SU-DHL-6 (cell line): Measurements from ENCODE around the gene MFAP5.
"Not testable (repeated sequence)": the region's sequence is repeated elsewhere in the genome, so short reads cannot be mapped to it uniquely, and the experiment has no call there.

Experiments used
- H2AFZ ChIP-seq: fragments of 200-600 bp; sonication (generic); 2 replicates; pipeline ENCODE4 v1.6.1; 2014; ENCODE audit warnings: low read depth, mild to moderate bottlenecking, moderate library complexity, mixed read lengths, antibody characterized with exemption, low read length; ENCODE audit not compliant: severe bottlenecking
- H3F3A ChIP-seq: fragments of 200-600 bp; shearing (Covaris generic); 2 replicates; pipeline ENCODE4 v1.6.0; 2016; ENCODE audit warnings: antibody characterized with exemption, mild to moderate bottlenecking; ENCODE audit not compliant: insufficient read depth
- H3K27ac ChIP-seq: fragments of 200-600 bp; sonication (generic); 2 replicates; pipeline ENCODE4 v1.5.1; 2016; ENCODE audit warnings: low read depth, mild to moderate bottlenecking, low read length, moderate library complexity, mixed read lengths
- H3K27me3 ChIP-seq: fragments of 200-600 bp; sonication (generic), shearing (Covaris generic); 2 replicates; pipeline ENCODE4 v1.6.0; 2014; ENCODE audit warnings: mild to moderate bottlenecking, low read length
- H3K36me3 ChIP-seq: fragments of 200-600 bp; sonication (generic); 2 replicates; pipeline ENCODE4 v1.6.1; 2014; ENCODE audit warnings: mild to moderate bottlenecking, low read length, mixed read lengths
- H3K4me2 ChIP-seq: fragments of 300-600, 200-600 bp; shearing (Covaris generic), sonication (generic); 2 replicates; pipeline ENCODE4 v1.6.0; 2014; ENCODE audit warnings: low read length, low read depth, mild to moderate bottlenecking; ENCODE audit not compliant: poor library complexity, severe bottlenecking
- H3K4me3 ChIP-seq: fragments of 200-600 bp; sonication (generic); 2 replicates; pipeline ENCODE4 v1.5.1; 2014; ENCODE audit warnings: antibody characterized with exemption, low read length, mild to moderate bottlenecking, mixed read lengths; ENCODE audit not compliant: insufficient read depth, poor library complexity, severe bottlenecking
- H3K79me2 ChIP-seq: fragments of 200-600 bp; sonication (generic); 2 replicates; pipeline ENCODE4 v1.6.1; 2014; ENCODE audit warnings: mild to moderate bottlenecking, low read length, moderate library complexity; ENCODE audit not compliant: insufficient read depth
- H3K9ac ChIP-seq: fragments of 200-600 bp; sonication (generic); 2 replicates; pipeline ENCODE4 v1.7.0; 2014; ENCODE audit warnings: mild to moderate bottlenecking, low read length
- H3K9me2 ChIP-seq: fragments of 200-600 bp; sonication (generic); replicated peaks from 2 replicates; pipeline ENCODE4 v1.6.1; 2014; ENCODE audit warnings: low read length; ENCODE audit not compliant: insufficient read depth
- H3K9me3 ChIP-seq: fragments of 200-600 bp; sonication (generic); 2 replicates; pipeline ENCODE4 v1.6.1; 2014; ENCODE audit warnings: low read length, mixed read lengths; ENCODE audit not compliant: insufficient read depth
- H4K20me1 ChIP-seq: fragments of 200-600 bp; sonication (generic); 2 replicates; pipeline ENCODE4 v1.6.1; 2014; ENCODE audit warnings: low read depth, mild to moderate bottlenecking, antibody characterized with exemption, low read length, moderate library complexity, mixed read lengths
- EZH2phosphoT487 ChIP-seq: fragments of 200-600 bp; sonication (generic), shearing (Covaris generic); conservative IDR thresholded peaks from 2 replicates; pipeline ENCODE4 v1.6.1; 2018; ENCODE audit warnings: mild to moderate bottlenecking, antibody characterized with exemption, low read length, moderate library complexity, mixed read lengths
- TF ChIP-seq, protein P1 (sequence below): fragments of 200-600 bp; sonication (generic); IDR thresholded peaks from one replicate; pipeline ENCODE4 v1.5.1; 2017; ENCODE audit warnings: antibody characterized with exemption, mild to moderate bottlenecking, low read length, moderate library complexity; ENCODE audit not compliant: insufficient read depth, poor library complexity, severe bottlenecking

MFAP5 gene

DNA sequence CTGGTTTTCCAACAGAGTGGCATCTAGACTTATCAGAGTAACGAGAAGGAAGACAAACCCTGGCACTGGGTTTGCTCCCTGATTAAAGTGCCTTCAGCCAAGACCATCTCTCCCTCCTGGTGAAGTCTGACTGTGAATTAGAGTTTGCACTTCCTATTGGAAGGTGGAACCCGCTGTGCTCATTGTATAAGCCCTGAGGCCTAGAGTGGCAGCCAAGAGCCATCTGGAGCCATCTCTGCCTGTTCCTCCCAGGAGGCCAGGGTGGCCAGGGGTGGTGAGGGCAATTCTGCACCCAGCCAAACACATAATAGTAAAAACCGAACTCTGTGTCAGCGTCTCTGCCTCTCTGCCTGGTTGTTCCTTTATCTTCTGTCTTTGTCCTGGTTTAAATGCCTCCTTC, 25.0 kb downstream of the MFAP5 start:
- Histone ChIP-seq H3K27ac (peak overlapping the region; percentile 61), H3K27me3 (no peaks in the 10 kb centered on the region), H4K20me1 (no peaks in the 10 kb centered on the region), H3K36me3 (no peaks in the 10 kb centered on the region), H3K9me3 (no peaks in the 10 kb centered on the region), H3K9me2 (no peaks in the 10 kb centered on the region), H3K4me3 (no peak overlapping the region), H3K9ac (peak overlapping the region; percentile 28), H3F3A (no peaks in the 10 kb centered on the region), H3K4me2 (peak overlapping the region; percentile 27), H3K79me2 (no peaks in the 10 kb centered on the region), H2AFZ (peak overlapping the region; percentile 46)
- TF ChIP-seq EZH2phosphoT487: no peak
- TF ChIP-seq, protein P1, sequence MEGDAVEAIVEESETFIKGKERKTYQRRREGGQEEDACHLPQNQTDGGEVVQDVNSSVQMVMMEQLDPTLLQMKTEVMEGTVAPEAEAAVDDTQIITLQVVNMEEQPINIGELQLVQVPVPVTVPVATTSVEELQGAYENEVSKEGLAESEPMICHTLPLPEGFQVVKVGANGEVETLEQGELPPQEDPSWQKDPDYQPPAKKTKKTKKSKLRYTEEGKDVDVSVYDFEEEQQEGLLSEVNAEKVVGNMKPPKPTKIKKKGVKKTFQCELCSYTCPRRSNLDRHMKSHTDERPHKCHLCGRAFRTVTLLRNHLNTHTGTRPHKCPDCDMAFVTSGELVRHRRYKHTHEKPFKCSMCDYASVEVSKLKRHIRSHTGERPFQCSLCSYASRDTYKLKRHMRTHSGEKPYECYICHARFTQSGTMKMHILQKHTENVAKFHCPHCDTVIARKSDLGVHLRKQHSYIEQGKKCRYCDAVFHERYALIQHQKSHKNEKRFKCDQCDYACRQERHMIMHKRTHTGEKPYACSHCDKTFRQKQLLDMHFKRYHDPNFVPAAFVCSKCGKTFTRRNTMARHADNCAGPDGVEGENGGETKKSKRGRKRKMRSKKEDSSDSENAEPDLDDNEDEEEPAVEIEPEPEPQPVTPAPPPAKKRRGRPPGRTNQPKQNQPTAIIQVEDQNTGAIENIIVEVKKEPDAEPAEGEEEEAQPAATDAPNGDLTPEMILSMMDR: no peak

DNA sequence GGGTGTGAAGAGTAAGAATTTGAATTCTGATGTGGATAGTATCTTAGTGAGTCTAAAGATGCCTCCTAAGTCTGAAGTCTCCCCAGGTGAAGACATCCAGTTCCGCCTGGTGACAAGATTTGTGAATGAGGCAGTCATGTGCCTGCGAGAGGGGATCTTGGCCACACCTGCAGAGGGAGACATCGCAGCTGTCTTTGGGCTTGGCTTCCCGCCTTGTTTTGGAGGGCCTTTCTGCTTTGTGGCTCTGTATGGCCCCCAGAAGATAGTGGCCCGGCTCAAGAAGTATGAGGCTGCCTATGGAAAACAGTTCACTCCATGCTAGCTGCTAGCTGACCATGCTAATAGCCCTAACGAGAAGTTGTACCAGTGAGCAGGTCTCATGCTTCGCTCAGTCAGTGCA, 25.4 kb downstream of the MFAP5 start:
- peak overlapping the region; percentile 28; the same call in 1 of the 2 replicates for H3K9ac ChIP-seq
- no peaks in the 10 kb centered on the region for H3K9me3 ChIP-seq
- H3K79me2 ChIP-seq: no peaks in the 10 kb centered on the region
- H3K27me3 ChIP-seq: no peaks in the 10 kb centered on the region
- H3K4me2 ChIP-seq: peak overlapping the region; percentile 27
- H3F3A ChIP-seq: no peaks in the 10 kb centered on the region
- no peaks in the 10 kb centered on the region for H3K9me2 ChIP-seq
- no peaks in the 10 kb centered on the region for H3K36me3 ChIP-seq
- no peak overlapping the region for H3K4me3 ChIP-seq
- peak overlapping the region; percentile 26 for H2AFZ ChIP-seq
- TF ChIP-seq EZH2phosphoT487: no peak
- TF ChIP-seq, protein P1: no peak
- peak overlapping the region; percentile 61 for H3K27ac ChIP-seq
- no peaks in the 10 kb centered on the region for H4K20me1 ChIP-seq

DNA sequence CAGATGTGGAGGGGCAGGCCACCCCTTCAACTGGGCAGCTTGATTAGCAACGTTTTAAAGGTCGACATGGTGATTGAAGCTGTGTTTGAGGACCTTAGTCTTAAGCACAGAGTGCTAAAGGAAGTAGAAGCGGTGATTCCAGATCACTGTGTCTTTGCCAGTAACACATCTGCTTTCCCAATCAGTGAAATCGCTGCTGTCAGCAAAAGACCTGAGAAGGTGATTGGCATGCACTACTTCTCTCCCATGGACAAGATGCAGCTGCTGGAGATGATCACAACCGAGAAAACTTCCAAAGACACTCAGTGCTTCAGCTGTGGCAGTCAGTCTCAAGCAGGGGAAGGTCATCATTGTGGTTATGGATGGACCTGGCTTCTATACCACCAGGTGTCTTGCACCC, 26.0 kb downstream of the MFAP5 start:
- H3K9me2 ChIP-seq: no peaks in the 10 kb centered on the region
- H3K36me3 ChIP-seq: no peaks in the 10 kb centered on the region
- no peak overlapping the region for H3K4me2 ChIP-seq
- no peak overlapping the region for H3K4me3 ChIP-seq
- TF ChIP-seq, protein P1: no peak
- TF ChIP-seq EZH2phosphoT487: no peak
- no peak overlapping the region for H3K27ac ChIP-seq
- H2AFZ ChIP-seq: no peak overlapping the region
- no peaks in the 10 kb centered on the region for H4K20me1 ChIP-seq
- H3K27me3 ChIP-seq: no peaks in the 10 kb centered on the region
- no peaks in the 10 kb centered on the region for H3K9me3 ChIP-seq
- H3K9ac ChIP-seq: no peak overlapping the region; the same call in 1 of the 2 replicates
- H3K79me2 ChIP-seq: no peaks in the 10 kb centered on the region
- H3F3A ChIP-seq: no peaks in the 10 kb centered on the region

DNA sequence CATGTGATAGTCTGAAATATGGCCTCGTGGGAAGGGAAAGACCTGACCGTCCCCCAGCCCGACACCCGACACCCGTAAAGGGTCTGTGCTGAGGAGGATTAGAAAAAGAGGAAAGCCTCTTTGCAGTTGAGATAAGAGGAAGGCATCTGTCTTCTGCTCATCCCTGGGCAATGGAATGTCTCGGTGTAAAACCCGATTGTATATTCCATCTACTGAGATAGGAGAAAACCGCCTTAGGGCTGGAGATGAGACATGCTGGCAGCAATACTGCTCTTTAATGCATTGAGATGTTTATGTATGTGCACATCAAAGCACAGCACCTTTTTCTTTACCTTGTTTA, 26.6 kb downstream of the MFAP5 start:
- H3K4me3 ChIP-seq, H3K27ac ChIP-seq, H3F3A ChIP-seq, H3K9me2 ChIP-seq, H3K9me3 ChIP-seq, H4K20me1 ChIP-seq, H3K27me3 ChIP-seq, H2AFZ ChIP-seq, H3K4me2 ChIP-seq, H3K79me2 ChIP-seq, H3K36me3 ChIP-seq, H3K9ac ChIP-seq: not testable (repeated sequence)

DNA sequence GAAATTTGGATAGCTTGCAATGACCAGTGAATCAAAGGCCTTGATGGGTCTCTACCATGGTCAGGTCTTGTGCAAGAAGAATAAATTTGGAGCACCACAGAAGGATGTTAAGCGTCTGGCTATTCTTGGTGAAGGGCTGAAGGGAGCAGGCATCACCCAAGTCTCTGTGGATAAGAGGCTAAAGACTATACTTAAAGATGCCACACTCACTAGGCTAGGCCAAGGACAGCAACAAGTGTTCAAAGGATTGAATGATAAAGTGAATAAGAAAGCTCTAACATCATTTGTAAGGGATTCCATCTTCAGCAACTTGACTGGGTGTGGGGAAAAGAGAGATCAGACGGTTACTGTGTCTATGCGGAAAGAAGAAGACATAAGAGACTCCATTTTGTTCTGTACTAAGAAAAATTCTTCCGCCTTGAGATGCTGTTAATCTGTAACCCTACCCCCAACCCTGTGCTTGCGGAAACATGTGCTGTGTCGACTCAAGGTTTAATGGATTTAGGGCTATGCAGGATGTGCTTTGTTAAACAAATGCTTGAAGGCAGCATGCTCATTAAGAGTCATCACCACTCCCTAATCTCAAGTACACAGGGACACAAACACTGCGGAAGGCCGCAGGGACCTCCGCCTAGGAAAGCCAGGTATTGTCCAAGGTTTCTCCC, 27.2 kb downstream of the MFAP5 start:
- not testable (repeated sequence) for H3K36me3 ChIP-seq, H3K79me2 ChIP-seq, H3K4me2 ChIP-seq, H3K27me3 ChIP-seq, H3F3A ChIP-seq, H2AFZ ChIP-seq, H3K9ac ChIP-seq, H3K4me3 ChIP-seq, H3K9me2 ChIP-seq, H3K9me3 ChIP-seq, H4K20me1 ChIP-seq, H3K27ac ChIP-seq
